CD4-positive, alpha-beta T cell treated with Interleukin-1 beta for 1 hour (primary cell): ENCODE measurements around the gene PACC1.
"Not testable (repeated sequence)": the region's sequence is repeated elsewhere in the genome, so short reads cannot be mapped to it uniquely, and the experiment has no call there.

ENCODE experiments used
- DNase-seq, 2 donors: peaks; one replicate each; pipeline ENCODE4 v3.0.0-alpha.2; 2020 to 2022

PACC1 gene

DNA sequence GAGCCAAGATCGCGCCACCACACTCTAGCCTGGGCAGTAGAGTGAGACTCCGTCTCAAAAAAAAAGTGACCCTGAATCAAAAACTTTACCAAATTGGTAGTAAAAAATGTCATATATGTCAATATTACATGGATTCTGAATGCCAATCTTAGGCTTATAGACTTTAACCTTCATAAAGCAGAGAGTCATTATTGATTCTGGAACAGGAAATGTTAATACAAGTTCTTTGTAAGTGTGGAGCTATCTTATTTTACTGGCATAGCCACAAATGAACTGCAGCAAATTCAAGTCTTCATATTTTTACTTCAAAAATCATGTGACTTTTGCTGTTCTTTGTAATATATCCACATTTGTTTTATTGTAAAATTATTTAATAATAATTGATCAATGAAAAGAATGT is 88.1 kb downstream of the PACC1 start:
- no peak for DNase-seq

DNA sequence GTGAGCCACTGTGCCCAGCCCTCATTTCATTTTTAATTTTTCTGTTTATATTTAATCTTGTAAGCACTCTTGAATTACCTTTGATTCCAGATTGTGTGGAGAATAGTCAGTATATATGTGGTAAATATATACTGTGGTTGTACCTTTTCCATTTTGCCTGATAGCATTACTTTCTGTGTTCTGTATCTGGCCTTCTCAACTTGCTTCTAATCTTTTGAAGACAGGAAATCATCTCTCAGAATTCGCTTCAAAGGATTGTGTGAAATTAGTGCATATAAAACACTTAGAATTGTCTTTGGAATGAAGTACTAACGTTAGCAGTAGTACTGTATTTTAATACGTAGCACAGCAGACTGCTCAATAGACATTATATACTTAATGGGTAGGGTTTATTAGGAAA is 91.6 kb downstream of the PACC1 start:
- no peak for DNase-seq

DNA sequence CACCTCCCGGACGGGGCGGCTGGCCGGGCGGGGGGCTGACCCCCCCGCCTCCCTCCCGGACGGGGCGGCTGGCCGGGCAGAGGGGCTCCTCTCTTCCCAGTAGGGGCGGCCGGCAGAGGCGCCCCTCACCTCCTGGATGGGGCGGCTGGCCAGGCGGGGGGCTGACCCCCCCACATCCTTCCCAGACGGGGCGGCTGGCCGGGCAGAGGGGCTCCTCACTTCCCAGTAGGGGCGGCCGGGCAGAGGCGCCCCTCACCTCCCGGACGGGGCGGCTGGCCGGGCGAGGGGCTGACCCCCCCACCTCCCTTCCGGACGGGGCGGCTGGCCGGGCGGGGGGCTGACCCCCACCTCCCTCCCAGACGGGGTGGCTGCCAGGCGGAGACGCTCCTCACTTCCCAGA is 93.7 kb downstream of the PACC1 start:
- not testable (repeated sequence) for DNase-seq

DNA sequence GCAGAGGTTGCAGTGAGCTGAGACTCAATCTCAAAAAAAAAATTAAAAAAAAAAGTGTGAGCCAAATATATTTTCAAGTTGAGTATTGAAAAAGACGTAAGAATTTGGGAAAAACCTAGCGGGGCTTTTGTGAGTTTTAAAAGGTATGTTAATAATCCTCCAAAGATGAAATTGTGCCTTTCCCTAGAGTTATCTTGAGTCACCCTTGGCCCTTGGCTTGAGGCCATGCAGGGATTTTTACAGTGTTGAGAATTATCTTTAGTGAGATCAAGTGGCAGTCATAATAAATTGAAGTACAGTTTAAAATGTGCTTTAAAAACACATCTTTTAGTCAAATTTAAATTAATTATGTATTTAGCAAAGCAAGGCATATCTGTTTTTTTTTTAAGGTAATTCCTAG is 96.8 kb downstream of the PACC1 start:
- no peak for DNase-seq

DNA sequence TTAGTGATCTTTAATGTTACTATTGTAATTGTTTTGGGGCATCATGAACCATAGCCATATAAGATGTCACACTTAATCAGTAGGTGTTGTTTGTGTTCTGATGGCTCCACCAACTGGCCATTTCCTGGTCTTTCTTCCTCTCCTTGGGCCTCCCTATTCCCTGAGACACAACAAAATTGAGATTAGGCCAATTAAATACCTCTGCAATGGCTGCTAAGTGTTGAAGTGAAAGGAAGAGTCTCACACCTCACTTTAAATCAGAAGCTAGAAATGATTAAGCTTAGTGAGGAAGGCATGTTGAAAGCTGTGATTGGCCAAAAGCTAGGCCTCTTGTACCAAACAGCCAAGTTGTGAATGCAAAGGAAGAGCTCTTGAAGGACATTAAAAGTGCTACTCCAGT is 98.8 kb downstream of the PACC1 start:
- DNase-seq: peak in 1 of 2 donors; percentile 17

DNA sequence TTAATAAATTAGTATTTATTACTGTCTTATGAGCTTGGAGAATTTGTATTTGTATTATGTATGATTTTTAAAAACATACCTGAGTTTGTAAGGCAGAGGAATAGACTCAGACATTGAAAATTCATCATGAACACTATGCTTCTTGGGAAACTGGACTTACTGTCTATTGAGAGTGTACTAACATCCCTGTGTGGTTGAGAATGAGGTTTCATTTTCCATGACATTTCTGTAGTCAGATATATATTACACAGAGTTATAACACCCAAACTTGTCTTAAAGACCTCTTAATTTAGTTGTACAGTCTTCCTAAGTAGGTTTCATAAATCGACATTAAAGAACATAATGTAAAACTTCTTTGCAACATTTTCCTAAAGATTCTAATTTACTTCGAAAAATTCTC is 99.5 kb downstream of the PACC1 start:
- no peak for DNase-seq
